Central memory CD4-positive, alpha-beta T cell (primary cell): ENCODE measurements around the gene PAM.

Source experiments
- DNase-seq: peaks from one replicate; pipeline ENCODE4 v3.0.0; 2022

Gene PAM

DNA sequence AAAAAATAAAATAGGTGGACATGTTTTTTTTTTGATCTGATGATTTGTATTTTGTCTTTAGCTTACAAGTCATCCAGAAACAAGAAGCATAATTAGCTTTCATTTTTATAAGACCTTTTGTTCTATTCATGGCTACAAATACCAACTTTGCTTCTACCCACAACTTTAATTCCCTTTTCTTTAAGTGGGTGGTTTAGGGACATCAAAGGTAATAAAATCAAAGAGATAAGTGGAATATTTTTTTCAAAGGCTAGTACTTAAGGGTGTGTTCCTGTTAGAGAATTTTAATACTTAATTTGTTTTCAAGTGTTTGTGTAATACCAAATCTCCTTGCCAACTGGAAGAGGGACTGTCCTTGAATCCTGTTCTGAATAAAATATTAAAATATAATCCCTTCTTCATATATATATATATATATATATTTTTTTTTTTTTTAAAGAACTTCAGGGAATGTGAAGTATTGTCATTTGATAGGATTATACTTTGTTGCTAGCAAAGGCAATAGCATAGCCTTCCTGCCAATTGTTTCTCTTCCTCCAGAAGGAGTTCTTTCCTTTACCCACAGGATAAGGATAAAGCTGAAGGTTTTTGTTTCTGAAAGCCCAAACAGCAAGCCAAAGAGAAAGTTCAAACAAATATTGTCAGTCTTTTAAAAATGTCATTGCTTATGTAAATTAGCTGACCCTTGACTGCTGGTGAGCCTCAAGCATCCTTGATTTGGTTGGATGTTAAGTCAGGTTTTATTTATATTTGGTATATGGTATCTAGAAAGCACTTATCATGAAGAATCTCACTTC, 108.9 kb downstream of the PAM start:
- DNase-seq: no peak

DNA sequence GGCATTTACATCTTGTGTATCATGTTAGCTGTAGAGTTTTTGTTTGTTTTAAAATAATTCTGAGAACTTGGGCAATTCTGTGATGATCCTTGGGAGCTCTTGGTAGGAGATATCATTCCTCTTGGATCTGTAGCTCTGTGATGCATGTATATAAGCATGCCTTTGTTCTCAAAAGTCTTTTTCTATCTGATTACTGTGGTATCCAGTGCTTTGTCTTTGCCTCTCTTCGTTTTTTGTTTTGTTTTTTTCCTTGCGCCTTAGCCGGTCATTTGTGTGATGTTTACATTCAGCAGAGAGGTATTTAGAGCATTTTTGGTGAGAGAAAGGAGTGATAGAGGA, 110.0 kb downstream of the PAM start:
- no peak for DNase-seq

DNA sequence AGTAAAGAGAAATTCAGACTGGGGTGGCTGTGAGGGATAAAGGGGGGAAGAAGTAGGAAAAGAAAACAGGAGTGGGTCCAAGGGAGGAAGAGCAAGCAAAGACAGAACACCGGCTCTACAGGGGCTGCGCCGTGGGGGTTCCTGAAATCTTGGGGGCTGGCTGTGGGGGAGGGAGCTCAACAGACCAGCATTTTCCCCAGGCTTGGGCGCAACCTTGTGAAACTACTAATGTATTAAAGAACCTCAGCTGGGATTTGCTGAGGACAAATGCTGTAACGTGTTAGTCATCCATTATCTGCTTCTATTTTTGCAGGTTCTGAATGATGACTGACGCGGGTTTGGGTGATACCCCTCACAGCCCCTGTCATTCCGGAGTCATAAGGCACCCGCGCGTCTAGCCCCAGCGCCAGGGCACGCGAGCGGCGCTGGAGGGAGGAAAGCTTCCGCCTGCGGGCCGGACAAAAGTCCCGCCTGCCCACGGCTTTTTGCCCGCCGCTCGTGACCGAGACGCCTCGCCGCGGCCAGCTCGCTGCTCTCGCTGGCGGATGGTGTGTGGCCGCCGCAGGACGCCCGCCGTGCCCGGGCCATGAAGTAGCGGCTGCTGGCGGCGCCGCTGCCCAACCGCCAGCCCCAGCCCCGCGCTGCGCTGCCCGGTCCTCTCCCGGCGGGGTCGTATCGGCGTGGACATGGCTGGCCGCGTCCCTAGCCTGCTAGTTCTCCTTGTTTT, 110.6 kb downstream of the PAM start:
- DNase-seq: no peak

DNA sequence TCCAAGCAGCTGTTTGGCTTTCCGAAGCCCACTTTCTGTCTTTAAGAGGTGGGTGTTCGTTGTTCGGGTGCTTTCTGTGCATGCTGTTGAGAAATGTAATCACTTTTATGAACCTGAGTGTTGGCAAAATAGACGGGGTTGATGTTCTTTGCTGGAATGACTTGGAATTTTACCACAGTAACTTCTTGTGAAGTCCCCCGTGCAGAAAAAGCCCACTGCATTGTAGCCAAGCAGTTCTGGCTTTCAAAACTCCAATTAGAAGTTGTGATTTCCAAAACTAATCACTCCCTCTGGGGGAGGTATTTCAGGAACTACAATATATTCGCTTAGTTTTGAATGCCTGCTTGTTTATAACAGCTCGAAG, 111.1 kb downstream of the PAM start:
- no peak for DNase-seq

DNA sequence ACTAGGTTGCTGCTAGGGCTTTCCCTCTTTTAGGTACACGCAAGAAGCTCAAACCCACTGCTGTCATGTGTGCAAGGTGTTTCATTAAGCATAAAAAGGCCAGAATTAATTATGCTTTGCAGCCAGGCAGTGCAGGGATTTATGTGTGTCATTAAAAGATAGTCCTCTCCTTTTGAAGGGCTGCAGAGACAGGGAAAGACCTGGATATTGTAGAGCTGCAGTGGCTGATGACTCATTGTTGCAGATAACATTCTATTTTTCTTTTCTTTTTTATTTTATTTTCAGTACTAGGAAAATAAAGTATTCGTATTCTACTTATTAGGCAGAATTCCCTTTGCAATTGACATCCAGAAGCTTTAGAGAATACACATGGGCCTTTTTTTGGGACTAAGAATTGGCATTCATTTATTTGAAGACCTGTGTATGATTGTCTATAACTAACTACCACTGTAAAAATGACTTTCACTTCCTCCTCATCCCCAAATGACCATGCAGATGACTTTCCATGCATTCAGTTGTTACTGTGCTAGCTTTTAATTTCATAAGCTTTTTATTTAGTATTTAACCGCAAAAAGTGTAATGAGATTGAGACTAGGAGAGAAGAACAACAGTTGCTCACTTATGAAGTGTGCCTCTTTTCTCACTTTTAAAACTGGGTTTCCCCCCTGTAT, 113.0 kb downstream of the PAM start:
- no peak for DNase-seq

DNA sequence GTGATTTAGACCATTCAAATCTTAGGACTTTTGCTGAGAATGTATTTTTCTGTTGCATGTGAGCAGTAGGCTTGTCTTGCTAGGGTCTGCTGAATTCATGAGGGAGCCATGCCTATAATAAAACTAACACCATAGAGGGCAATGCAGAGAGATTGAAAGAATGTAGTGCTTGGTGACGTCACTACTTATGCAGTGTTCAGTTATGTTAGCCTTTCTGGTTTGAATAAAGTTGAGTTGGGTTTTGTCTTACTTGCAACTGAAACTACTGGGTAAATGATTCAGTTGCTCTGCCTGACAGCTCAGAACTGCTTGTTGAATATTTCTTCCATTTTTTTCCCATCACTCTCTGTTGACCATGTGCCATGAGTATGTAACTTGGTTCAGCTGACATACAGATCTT, 114.1 kb downstream of the PAM start:
- no peak for DNase-seq

DNA sequence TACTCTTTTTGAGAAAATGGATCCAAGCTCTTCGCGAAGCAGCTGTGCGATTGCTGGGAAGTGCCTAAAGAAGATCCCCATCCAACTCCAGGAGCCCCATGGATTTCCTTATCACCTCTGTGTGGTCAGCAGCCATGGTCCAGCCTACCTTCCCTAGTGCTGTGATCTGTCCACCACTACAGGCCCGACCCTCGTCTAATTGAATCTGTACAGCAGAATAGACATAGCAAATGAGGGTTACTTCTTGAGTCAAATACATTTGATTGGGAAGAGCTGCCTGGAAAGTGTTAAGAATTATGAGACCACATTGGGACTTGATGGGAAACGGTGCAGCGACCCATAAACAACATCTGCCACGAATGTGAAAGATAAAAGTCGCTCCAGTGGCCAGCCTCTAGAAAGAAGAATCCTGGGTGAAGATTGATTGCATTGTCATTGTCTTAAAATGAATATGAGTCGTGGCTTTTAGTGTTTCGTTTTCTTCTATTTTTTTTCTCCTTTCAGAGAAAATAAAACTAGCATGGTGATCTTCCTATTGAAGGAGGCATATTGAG, 118.4 kb downstream of the PAM start:
- no peak for DNase-seq

DNA sequence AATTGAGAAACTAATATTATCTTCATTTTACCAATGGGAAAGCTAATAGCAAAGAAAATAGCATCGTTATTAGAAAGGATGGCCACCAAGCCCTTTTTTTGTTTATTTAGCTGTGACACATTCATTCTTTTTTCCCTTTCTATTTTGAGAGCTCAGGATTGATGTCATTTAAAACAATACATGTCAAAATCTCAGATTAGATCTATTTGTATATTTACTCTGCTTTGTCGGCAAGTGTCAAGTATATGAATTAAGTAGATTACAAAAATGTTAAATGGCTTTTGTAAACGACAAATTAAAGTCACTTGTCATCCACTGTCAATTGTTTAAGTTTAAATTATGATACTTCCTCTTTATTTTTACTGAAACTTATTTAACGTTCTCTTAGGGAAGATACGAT, 118.9 kb downstream of the PAM start:
- no peak for DNase-seq

DNA sequence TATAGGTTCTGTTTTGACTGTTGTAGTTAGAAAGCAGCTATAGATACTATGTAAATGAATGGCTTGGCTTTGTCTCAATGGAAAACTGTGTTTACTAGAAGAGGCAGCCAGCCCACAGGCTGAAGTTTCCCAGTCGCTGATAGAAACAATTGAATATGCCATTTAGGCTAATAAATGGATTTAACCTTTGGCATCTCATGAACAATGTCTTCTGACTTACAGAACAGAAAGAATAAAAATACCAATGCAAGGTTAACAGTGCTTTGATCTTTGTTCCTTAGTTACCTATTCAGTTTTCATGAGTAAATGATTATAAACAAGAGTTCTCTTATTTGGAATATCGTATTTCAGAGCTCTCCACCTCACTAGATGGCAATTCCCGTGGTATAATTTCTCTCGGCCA, 120.6 kb downstream of the PAM start:
- DNase-seq: no peak

DNA sequence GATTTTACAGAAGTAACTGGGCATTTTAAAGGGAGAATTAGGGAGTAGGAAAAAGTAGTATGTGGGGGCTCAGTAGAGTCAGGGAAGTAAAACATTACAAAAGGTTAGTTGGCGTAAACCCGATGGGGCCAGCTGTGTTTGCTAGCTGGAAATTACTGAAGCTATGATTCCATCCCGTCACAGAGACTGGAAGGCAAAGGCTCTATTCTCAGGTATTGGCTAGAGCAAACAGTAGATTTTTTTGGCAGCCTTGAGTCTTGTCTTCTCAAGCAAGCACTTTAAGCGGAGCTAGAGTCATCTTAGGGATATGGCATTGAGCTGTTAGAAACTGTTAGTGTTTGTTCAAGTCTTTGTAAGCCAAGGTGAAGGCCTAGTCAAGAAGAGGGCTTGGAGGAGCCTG, 121.5 kb downstream of the PAM start:
- no peak for DNase-seq

DNA sequence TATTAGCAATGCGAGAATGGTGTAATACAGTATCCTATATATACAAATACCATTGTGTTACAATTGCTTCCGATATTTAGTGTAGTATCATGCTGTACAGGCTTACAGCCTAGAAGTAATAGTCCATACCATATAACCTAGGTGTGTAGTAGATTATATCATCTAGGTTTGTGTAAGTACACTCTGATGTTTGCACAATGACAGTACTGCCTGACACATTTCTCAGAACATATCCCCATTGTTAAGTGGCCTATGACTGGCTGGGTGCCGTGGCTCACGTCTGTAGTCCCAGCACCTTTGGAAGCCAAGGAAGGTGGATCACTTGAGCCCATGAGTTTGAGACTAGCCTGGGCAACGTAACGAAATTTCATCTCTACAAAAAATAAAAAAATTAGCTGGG, 124.6 kb downstream of the PAM start:
- DNase-seq: no peak

DNA sequence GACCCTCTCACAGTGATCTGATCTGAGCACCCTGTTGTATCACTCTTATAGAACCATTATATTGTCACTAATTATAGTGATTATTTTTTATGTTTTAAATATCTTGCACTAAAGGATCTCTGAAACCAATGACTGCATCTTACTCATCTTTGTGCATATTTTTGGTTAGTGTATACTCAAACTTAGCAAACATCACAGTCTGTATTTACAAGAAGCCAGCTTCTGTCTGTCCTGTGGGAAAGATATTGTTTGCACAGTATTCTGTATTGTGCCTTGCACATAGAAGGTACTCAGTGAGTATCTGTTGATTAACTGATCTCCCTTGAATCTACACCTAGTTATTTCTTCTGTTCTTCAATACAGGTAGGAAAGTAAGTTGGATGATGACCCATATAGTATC, 131.5 kb downstream of the PAM start:
- no peak for DNase-seq

DNA sequence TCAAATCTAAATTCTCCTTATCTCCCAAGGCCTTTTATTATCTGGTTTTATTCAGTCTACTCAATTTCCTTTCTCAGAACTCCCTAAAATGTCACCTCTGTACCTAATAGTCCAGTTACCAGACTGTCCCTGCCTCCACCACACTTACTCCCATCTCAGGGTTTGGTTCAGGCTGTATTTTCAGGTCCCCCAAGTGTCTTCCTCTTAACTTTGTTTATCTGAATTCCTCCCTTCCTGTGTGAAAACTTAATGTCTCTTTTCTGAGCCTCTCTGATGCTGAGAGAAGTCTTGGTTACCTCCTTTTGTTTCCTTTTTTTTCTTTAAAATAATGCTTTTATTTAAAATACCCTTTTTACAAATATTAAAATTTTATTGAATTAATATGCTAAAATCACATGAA, 133.4 kb downstream of the PAM start:
- no peak for DNase-seq

DNA sequence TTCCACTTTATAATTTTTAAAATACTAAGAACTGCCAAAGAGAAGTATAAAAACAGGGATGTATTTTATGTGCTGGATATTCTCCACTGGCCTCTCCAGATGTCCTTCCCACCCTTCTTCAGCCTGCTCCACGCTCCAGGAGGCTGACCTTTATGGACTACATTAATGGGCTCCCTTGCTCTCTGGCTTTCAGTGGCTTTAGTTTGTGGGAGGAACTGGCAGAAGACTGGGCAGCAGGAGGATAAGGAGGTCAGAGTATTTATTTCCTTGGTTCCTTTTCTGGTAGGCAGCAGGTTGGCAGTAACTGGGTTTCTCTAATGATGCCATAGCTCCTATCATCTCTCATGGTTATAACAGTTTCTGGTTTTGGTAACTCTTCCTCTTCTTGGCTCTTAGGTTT, 133.9 kb downstream of the PAM start:
- no peak for DNase-seq

DNA sequence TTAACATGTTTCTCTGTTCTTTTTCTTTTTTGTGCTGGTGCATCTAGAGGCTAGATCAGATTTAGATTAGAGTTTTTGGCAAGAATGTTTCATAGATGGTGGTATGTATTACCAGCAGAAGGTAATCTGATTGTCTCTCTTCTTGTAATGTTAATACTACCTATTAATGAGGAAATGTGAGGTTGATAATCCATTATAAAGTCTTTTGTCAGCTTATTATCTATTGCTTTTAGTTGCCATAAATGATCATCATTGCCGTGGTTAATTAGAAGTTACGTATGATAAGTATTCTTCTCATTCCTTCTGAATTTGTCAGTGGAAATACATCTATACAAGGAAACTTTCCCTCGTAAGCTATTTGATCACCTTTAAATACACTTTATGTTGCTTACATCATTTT, 135.0 kb downstream of the PAM start:
- no peak for DNase-seq

DNA sequence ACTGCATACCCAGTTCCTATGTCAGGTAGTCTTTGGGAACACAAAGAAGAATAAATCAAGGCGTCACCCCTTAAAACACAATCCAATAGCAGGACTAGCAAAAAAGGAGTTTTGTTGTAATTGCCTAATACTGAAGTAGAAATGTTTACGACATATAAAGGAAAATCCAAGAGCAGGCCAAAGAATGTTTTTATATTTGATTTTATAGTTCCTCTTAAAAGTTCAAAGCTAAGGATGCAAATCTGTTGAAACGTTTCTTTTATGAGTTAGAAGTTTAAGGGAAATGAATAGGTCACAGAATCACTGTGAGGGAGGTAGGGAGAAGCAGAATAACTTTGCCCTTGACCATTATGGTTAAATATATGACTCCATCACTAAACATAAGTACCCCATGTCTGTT, 136.1 kb downstream of the PAM start:
- no peak for DNase-seq

DNA sequence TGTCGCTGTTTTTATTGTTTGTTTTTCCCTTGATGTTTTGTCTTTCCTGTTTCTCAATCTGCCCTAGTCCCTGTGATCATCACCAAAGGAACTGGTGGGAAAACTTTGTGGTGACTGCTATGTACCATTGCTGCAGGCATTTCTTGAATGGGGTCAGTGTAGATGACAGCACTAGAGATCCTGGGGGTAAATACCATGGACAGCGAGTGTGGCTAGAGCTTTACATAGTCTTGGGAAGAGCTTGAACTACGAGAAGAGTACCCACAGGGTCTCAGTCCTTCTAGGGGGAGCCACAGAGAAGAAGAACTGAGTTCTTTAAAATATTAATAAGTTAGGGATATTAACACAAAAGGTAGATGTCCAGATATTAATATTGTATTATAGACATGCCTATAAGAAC, 138.8 kb downstream of the PAM start:
- DNase-seq: no peak

DNA sequence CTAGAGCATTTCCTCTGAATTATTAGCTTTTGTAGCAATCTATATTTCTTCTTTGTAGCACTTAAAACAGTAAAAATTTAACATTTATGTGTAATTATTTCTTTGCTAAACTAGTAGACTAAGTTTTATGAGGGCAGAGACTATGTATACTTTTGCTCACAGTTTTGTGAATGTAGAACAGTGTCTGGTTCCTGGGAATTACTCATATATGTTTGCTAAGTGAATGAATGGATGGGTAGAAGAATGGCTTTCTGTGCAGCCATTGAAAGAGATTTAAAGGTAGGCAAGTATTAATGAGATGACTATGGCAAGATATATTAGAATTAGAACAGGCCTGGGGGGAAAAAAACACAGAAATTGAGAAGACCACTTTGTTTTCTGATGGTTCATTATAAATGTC, 140.1 kb downstream of the PAM start:
- DNase-seq: no peak

DNA sequence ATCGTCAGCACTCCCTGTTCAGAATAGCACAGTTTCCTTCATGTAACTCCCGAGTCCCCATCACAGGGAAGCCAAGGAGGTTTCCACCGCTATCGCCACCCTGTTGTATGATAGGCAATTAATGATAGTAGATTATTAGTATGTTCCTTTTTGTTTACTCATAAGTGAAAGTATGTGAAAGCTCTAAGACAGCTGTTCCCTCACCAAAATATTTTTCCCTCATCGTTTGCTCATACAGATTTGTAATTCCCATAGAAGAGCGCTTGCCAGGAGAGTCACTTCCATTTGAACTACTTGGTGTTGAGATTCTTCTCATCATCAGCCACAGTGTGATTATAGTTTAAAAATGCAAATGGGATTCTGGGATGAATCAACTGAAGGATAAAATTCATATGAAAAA, 140.9 kb downstream of the PAM start:
- no peak for DNase-seq

DNA sequence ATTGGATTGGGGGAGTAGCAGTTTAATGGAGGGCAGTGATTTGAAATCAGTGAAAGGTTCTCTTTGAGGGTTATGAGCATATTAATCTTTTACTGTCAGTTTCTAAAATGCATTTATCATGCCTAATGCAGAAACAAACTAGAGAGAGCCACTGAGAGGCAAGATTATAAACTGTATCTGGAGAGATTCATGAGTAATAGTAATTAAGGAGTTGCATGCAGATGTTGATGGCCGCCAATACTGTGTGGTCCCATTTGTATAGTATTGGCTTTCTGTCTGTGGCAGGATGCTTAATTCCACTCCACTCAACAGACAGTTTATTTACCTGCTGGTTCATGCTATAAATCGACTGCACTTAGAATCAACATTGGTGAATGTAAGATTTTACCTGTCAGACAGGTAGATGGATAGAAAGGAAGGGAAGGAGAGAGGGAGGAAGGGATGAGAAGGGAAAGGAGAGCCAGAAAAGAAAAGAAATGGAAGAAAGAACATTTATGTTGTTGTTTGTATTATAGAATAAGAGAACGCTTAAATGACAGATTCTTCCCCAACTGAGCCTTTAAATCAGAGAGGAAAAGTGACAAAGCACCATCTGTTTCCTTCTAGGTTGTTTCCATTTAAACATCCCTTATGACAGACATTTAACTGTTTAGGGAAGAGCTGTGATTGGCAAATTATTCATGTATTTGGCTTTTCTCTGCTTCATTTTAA, 146.5 kb downstream of the PAM start:
- DNase-seq: no peak

DNA sequence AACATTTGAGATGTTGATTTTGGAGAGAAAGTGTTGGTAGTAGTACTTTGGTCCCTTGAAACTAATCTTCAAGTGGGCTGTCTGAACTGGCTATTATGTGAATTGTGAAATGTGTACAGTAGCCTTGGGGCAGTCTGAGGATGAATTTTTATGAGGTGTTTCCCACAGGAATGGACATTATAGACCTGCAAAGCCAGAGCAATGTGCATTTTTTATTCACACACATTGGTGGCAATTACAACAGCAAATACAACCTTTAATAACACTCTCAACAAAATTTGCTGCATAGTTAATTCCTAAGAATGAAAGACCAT, 147.0 kb downstream of the PAM start:
- DNase-seq: no peak

DNA sequence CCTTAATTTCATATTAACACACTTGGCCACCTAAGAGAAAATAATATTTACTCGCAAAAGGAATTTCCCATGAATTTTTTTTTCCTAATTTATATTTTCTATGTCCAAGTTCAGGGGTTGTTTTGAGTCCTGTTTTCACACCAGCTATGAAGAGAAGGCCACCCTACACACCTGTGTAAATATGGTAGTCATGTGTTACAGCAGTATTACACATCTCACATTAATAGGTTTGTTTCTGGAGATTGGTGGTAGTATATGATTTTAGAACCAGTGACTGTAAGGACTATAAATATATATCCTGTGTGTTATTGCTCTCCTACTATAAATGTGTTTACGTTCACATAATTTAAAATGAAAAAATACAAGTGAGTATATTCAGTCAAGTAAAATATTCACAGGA, 147.5 kb downstream of the PAM start:
- DNase-seq: no peak

DNA sequence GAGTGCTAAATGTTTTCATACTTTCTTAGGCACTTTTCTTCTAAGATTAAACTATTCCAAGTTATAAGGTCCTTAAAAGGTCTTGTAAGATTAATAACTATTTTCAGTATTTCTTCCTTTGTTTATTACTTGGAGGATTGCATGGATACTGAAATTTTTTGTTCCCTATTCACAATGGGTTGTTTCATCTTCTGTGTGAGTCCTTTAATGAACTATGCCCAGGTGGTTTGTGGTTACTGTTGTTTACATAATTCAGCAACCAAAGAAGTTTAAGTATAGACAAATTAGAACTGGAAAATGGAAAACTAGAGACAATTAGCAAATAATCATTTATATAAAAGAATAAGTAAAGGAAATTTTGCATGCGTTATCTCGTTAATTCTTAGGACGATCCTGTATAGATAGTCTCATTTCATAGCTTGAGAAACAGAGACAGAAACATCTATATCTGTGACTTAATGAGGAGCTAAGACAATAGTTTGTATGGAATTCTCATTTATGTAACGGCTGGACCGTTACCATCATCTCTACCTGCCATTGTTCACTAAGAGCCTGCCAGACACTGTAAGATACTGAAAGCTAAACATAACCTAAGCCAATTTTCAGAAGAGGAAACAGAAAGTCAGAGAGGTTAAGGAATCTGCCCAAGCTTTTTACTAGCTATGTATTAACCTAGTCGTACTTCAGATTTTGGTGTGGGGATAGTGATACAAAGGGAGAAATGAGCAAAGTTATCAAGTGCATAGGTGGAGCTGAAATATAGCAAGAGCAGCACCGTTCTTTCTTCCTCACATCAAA, 148.2 kb downstream of the PAM start:
- no peak for DNase-seq
